HepG2 (cell line): ENCODE results near the gene C19orf18. TPM values are rescaled to one million over a fixed set of nuclear protein-coding genes. Genes with fewer than 3 reads are reported as not detected.

Experiments
- ATAC-seq: fragments of 200-7000 bp; cut with Tn5 transposase; 3 replicates; pipeline ENCODE4 v1.9.1; 2020; ENCODE audit warnings: mild to moderate bottlenecking, moderate library complexity
- BruUV-seq: library from RNA; stranded (reverse); fragments of 400-500 nt; replicated peaks from 2 replicates; lab custom pipeline; 2021; lab: Mats Ljungman, UMichigan
- CTCF ChIA-PET: fragments of 300-600 bp; formaldehyde crosslinking; extraction: SDS; loops from one replicate; lab custom pipeline; 2021; ENCODE audit warnings: low total read pairs, inconsistent platforms, low intra/inter-chr PET ratio; lab: Yijun Ruan, JAX
- POLR2A ChIA-PET: fragments of 350-600 bp; sonication (Branson Sonifier 250); formaldehyde crosslinking; loops from one replicate; lab custom pipeline; 2020; ENCODE audit warnings: antibody characterized with exemption, inconsistent platforms; lab: Yijun Ruan, JAX
- DNase-seq: peaks from one replicate; pipeline ENCODE4 v3.0.0-alpha.2; 2015; ENCODE audit warnings: low spot score
- FAIRE-seq: peaks from 3 replicates; lab custom pipeline; 2011; peaks lifted over from hg19 to GRCh38; lab: Jason Lieb, UNC
- H2AFZ ChIP-seq: one replicate; pipeline ENCODE4 v1.6.1; 2011; ENCODE audit warnings: low read length, inconsistent platforms
- H3K27ac ChIP-seq: fragments of 300-600 bp; 3 replicates; pipeline ENCODE4 v1.8.0; 2011; ENCODE audit warnings: mixed run types, mild to moderate bottlenecking, mixed read lengths, low read length, inconsistent platforms; ENCODE audit not compliant: insufficient read depth; ENCODE audit errors: extremely low read length
- H3K27me3 ChIP-seq, 2 experiments: fragments of 200-600 bp in 1 of 2; 2 replicates in 1 of 2; 3 replicates in 1 of 2; pipeline versions ENCODE4 v1.6.0 to v1.8.0; 2011; ENCODE audit warnings: low read length in 2 of 2, mild to moderate bottlenecking in 2 of 2, moderate library complexity in 2 of 2, inconsistent platforms in 1 of 2; ENCODE audit not compliant: insufficient read depth in 2 of 2, control insufficient read depth in 1 of 2
- H3K36me3 ChIP-seq, 2 experiments: fragments of 200-600 bp in 1 of 2; replicated peaks in 1 of 2; 2 replicates in 1 of 2; 3 replicates in 1 of 2; pipeline versions ENCODE4 v1.5.1 to v1.8.0; 2011; ENCODE audit warnings: low read length in 2 of 2, inconsistent platforms in 1 of 2; ENCODE audit not compliant: insufficient read depth in 2 of 2, control insufficient read depth in 1 of 2
- H3K4me1 ChIP-seq: 2 replicates; pipeline ENCODE4 v1.5.1; 2012; ENCODE audit warnings: low read length, inconsistent platforms; ENCODE audit not compliant: insufficient read depth
- H3K4me2 ChIP-seq: 2 replicates; pipeline ENCODE4 v1.6.0; 2011; ENCODE audit warnings: low read depth, low read length, inconsistent platforms
- H3K4me3 ChIP-seq, 3 experiments: fragments of 200-600 bp in 1 of 3; sonication (generic), shearing (Covaris generic) in 1 of 3; replicated peaks in 1 of 3; 2 replicates each; pipeline ENCODE4 v1.5.1; 2011 to 2016; ENCODE audit warnings: low read length in 3 of 3, inconsistent platforms in 2 of 3, low read depth in 2 of 3, mild to moderate bottlenecking in 2 of 3, control low read depth in 1 of 3, mixed read lengths in 1 of 3; ENCODE audit not compliant: insufficient read depth in 1 of 3
- H3K79me2 ChIP-seq: one replicate; pipeline ENCODE4 v1.6.1; 2011; ENCODE audit warnings: low read length, inconsistent platforms; ENCODE audit not compliant: insufficient read depth
- H3K9ac ChIP-seq: 2 replicates; pipeline ENCODE4 v1.6.0; 2011; ENCODE audit warnings: mild to moderate bottlenecking, low read depth, low read length, inconsistent platforms; ENCODE audit not compliant: insufficient read depth
- H3K9me3 ChIP-seq: 2 replicates; pipeline ENCODE4 v1.5.1; 2012; ENCODE audit warnings: mild to moderate bottlenecking, low read length
- H4K20me1 ChIP-seq: 2 replicates; pipeline ENCODE4 v1.6.0; 2011; ENCODE audit warnings: inconsistent platforms, mild to moderate bottlenecking, low read length, moderate library complexity; ENCODE audit not compliant: insufficient read depth
- ATF7 ChIP-seq, 2 experiments: fragments of 450-650 bp in 1 of 2; sonication (generic) in 1 of 2; formaldehyde crosslinking in 1 of 2; IDR thresholded peaks; 2 replicates each; pipeline versions ENCODE4 v1.4.0 to v1.6.1; 2016 to 2020; ENCODE audit warnings: antibody characterized with exemption in 1 of 2, mild to moderate bottlenecking in 1 of 2, missing genetic modification reagents in 1 of 2
- NBN ChIP-seq: fragments of 450-650 bp; conservative IDR thresholded peaks from 2 replicates; pipeline ENCODE4 v1.6.1; 2017
- ZNF274 ChIP-seq: sonication (generic); formaldehyde crosslinking; IDR thresholded peaks from 2 replicates; pipeline ENCODE4 v1.5.1; 2020; ENCODE audit warnings: mild to moderate bottlenecking, missing genetic modification reagents
- WGBS: methylation state at CpG from one replicate; pipeline ENCODE4 v1.1.6; 2017; ENCODE audit warnings: low lambda C conversion rate; 5-methylcytosine and 5-hydroxymethylcytosine counted together
- in situ Hi-C: cut with HindIII; loops from 2 replicates; pipeline ENCODE4 v1.10.0; 2017; ENCODE audit warnings: low pct_unique_long_range_greater_than_20kb; ENCODE audit not compliant: extremely low pct_ligation_motif_present
- intact Hi-C: fragments of 100-400 bp; cut with micrococcal nuclease; formaldehyde crosslinking; loops from one replicate; pipeline ENCODE4 v1.10.0; 2022; ENCODE audit not compliant: unreplicated experiment
- polyA plus RNA-seq, 8 experiments: library from polyadenylated mRNA; depleted of rRNA in 3 of 8; stranded (reverse) in 7 of 8; unstranded in 1 of 8; fragments of >200 nt; fragmentation: Illumina TruSeq in 4 of 8; extraction: Trizol in 4 of 8; gene quantifications; 2 replicates each; pipeline versions ENCODE4 v1.2.1 to v1.2.3, GENCODE V29; 2011 to 2016; ENCODE audit warnings: low read depth in 4 of 8, missing spikeins in 1 of 8, mixed read lengths in 1 of 8; ENCODE audit not compliant: insufficient read depth in 1 of 8
- total RNA-seq, 5 experiments: library from RNA; depleted of rRNA; stranded (reverse); fragments of >200 nt; fragmentation: Illumina TruSeq; extraction: Trizol; gene quantifications; 2 replicates each; pipeline ENCODE4 v1.2.3, GENCODE V29; 2016; ENCODE audit warnings: low read depth in 1 of 5
- TF ChIP-seq, protein P1 (sequence below): sonication (generic); formaldehyde crosslinking; IDR thresholded peaks from 2 replicates; pipeline ENCODE4 v1.5.1; 2020; ENCODE audit warnings: mild to moderate bottlenecking, missing genetic modification reagents
- TF ChIP-seq, protein P2 (sequence below): sonication (generic); formaldehyde crosslinking; IDR thresholded peaks from 2 replicates; pipeline ENCODE4 v1.4.0; 2020; ENCODE audit warnings: missing genetic modification reagents
- TF ChIP-seq, protein P3 (sequence below): sonication (generic); formaldehyde crosslinking; IDR thresholded peaks from 2 replicates; pipeline ENCODE4 v1.5.0; 2020; ENCODE audit warnings: missing genetic modification reagents, mild to moderate bottlenecking, borderline replicate concordance

Gene C19orf18
- total and polyA plus RNA-seq, 2 of the 13 experiments (the other 11 are each of a cell fraction or from before 2014, with no cell fraction given), result 0.38 to 0.55 TPM

DNA sequence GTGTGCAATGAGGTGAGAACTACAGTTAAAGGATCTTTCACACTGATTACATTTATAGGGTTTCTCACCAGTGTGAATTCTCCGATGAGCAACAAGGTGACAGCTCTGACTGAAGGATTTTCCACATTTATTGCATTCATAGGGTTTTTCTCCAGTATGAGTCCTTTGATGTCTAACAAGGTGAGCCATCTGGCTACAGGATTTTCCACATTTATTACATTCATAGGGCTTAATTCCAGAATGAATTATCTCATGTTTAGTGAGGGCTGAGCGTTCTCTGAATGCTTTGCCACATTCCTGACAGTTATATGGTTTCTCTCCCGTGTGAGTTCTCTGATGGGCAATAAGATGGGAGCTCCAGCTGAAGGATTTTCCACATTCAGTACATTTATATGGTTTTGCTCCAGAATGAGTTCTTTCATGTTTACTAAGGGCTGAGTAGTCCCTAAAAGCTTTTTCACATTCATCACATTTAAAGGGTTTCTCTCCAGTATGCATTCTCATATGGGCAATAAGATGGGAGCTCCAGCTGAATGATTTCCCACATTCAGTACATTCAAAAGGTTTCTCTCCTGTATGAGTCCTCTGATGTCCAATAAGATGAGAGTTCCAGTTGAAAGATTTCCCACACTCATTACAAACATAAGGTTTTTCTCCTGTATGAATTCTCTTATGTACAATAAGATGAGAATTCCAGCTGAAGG lies 4.4 kb upstream of the C19orf18 start:
- TF ChIP-seq ZNF274 (CRISPR knock-in tag), result peak; percentile 100; the same call in 1 of the 2 replicates
- TF ChIP-seq NBN, result no peak
- TF ChIP-seq, protein P1, sequence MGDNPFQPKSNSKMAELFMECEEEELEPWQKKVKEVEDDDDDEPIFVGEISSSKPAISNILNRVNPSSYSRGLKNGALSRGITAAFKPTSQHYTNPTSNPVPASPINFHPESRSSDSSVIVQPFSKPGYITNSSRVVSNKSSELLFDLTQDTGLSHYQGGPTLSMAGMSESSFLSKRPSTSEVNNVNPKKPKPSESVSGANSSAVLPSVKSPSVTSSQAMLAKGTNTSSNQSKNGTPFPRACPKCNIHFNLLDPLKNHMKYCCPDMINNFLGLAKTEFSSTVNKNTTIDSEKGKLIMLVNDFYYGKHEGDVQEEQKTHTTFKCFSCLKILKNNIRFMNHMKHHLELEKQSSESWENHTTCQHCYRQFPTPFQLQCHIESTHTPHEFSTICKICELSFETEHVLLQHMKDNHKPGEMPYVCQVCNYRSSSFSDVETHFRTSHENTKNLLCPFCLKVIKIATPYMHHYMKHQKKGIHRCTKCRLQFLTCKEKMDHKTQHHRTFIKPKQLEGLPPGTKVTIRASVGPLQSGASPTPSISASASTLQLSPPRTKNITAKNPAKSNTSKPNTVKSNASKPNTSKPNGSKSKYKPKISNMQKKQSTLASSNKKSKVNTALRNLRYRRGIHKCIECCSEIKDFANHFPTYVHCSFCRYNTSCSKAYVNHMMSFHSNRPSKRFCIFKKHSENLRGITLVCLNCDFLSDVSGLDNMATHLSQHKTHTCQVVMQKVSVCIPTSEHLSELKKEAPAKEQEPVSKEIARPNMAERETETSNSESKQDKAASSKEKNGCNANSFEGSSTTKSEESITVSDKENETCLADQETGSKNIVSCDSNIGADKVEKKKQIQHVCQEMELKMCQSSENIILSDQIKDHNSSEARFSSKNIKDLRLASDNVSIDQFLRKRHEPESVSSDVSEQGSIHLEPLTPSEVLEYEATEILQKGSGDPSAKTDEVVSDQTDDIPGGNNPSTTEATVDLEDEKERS (CRISPR knock-in tag), result 0 out of 2 replicates have a peak, but pooled peaks have one; percentile 22
- no TSS peak for BruUV-seq
- Histone ChIP-seq H3K9me3 (peaks cover 100% of the 10 kb centered on the region), H3K27me3 (no peaks in the 10 kb centered on the region), H3K4me3 (no peak overlapping the region), H2AFZ (no peak overlapping the region), H3K79me2 (no peaks in the 10 kb centered on the region), H3K4me1 (no peaks in the 10 kb centered on the region), H4K20me1 (no peaks in the 10 kb centered on the region), H3K27ac (no peak overlapping the region), H3K4me2 (no peak overlapping the region), H3K9ac (no peak overlapping the region), H3K36me3 (peaks cover 19 to 57% of the 10 kb centered on the region in 2 experiments)
- WGBS, result 95% methylated on average over 3 of the region's 3 CpGs
- CTCF ChIA-PET, result no interaction called here
- ATAC-seq, result no peak
- in situ Hi-C loops, result no loop called here
- intact Hi-C loops, result no loop called here
- POLR2A ChIA-PET, result no interaction called here
- DNase-seq, result no peak
- FAIRE-seq, result no peak

DNA sequence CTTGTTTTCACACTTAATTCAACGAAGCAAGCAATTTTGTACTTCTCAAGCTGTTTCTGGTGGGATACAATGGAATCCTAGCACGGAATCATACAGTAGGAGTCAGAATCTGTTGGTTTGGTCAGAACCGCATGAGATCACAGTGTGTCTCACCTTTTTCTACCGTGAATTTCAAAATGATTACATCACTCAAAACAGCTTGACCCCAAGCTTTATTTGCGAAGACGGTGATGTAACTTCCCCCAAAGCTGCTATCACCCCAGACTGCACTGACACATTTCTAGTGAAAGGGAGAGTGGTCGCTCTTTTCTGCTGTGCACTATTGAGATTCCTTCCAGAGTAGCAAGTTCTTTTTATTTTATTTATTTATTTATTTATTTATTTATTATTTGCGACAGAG lies 9.6 kb downstream of the C19orf18 start:
- no TSS peak for BruUV-seq
- no peaks in the 10 kb centered on the region for H3K79me2 ChIP-seq
- no peaks in the 10 kb centered on the region for H3K27me3 ChIP-seq
- H3K9me3 ChIP-seq, result peaks cover 66% of the 10 kb centered on the region
- no peaks in the 10 kb centered on the region for H4K20me1 ChIP-seq
- intact Hi-C loops (no loop called here), in situ Hi-C loops (no loop called here)
- H3K9ac ChIP-seq, result no peak overlapping the region
- no peaks in the 10 kb centered on the region for H3K4me1 ChIP-seq
- no peak overlapping the region for H3K4me2 ChIP-seq
- H3K27ac ChIP-seq, result no peak overlapping the region
- no peak overlapping the region for H2AFZ ChIP-seq
- no peaks in the 10 kb centered on the region for H3K36me3 ChIP-seq
- H3K4me3 ChIP-seq, result no peak overlapping the region
- CTCF ChIA-PET, result no interaction called here
- FAIRE-seq, result no peak
- TF ChIP-seq ATF7 (IDR thresholded peaks at IDR 0.05), result peak; percentile 68
- no peak for TF ChIP-seq ATF7 (CRISPR knock-in tag; IDR thresholded peaks at IDR 0.05)
- TF ChIP-seq, protein P2, sequence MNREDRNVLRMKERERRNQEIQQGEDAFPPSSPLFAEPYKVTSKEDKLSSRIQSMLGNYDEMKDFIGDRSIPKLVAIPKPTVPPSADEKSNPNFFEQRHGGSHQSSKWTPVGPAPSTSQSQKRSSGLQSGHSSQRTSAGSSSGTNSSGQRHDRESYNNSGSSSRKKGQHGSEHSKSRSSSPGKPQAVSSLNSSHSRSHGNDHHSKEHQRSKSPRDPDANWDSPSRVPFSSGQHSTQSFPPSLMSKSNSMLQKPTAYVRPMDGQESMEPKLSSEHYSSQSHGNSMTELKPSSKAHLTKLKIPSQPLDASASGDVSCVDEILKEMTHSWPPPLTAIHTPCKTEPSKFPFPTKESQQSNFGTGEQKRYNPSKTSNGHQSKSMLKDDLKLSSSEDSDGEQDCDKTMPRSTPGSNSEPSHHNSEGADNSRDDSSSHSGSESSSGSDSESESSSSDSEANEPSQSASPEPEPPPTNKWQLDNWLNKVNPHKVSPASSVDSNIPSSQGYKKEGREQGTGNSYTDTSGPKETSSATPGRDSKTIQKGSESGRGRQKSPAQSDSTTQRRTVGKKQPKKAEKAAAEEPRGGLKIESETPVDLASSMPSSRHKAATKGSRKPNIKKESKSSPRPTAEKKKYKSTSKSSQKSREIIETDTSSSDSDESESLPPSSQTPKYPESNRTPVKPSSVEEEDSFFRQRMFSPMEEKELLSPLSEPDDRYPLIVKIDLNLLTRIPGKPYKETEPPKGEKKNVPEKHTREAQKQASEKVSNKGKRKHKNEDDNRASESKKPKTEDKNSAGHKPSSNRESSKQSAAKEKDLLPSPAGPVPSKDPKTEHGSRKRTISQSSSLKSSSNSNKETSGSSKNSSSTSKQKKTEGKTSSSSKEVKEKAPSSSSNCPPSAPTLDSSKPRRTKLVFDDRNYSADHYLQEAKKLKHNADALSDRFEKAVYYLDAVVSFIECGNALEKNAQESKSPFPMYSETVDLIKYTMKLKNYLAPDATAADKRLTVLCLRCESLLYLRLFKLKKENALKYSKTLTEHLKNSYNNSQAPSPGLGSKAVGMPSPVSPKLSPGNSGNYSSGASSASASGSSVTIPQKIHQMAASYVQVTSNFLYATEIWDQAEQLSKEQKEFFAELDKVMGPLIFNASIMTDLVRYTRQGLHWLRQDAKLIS (CRISPR knock-in tag), result no peak
- TF ChIP-seq, protein P3, sequence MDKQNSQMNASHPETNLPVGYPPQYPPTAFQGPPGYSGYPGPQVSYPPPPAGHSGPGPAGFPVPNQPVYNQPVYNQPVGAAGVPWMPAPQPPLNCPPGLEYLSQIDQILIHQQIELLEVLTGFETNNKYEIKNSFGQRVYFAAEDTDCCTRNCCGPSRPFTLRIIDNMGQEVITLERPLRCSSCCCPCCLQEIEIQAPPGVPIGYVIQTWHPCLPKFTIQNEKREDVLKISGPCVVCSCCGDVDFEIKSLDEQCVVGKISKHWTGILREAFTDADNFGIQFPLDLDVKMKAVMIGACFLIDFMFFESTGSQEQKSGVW (CRISPR knock-in tag), result no peak
- 81% methylated on average over 8 of the region's 8 CpGs for WGBS
- no peak for DNase-seq
- ATAC-seq, result no peak
- POLR2A ChIA-PET, result no interaction called here
